Measurements from ENCODE around the gene TMEM156.
"Not testable (repeated sequence)": the region's sequence is repeated elsewhere in the genome, so short reads cannot be mapped to it uniquely, and the experiment has no call there.

TMEM156 gene

GRCh38 chr4:38995660-38996005, 36.6 kb downstream of the TMEM156 start:
- H3K36me3 ChIP-seq (replicated peaks) = no peaks in the 10 kb centered on the region
- no peaks in the 10 kb centered on the region for H3K4me1 ChIP-seq
- in situ Hi-C loops (cut with MboI; ENCODE audit: low sequenced_read_pairs) = no loop called here
- no peak overlapping the region for H3K4me3 ChIP-seq
- DNase-seq (ENCODE audit: low spot score in 2 of 2) = no peak
- no peaks in the 10 kb centered on the region for H3K9me3 ChIP-seq
- no peaks in the 10 kb centered on the region for H3K27me3 ChIP-seq (ENCODE audit: low read depth)

GRCh38 chr4:38994135-38994534, 38.1 kb downstream of the TMEM156 start:
- Histone ChIP-seq H3K4me3 (no peak overlapping the region), H3K4me1 (no peaks in the 10 kb centered on the region), H3K9me3 (no peaks in the 10 kb centered on the region), H3K36me3 (replicated peaks) (no peaks in the 10 kb centered on the region), H3K27me3 (ENCODE audit: low read depth) (no peaks in the 10 kb centered on the region)
- in situ Hi-C loops (cut with MboI; ENCODE audit: low sequenced_read_pairs) = no loop called here
- DNase-seq (ENCODE audit: low spot score in 2 of 2) = no peak

GRCh38 chr4:38993683-38994082, 38.5 kb downstream of the TMEM156 start:
- H3K4me1 ChIP-seq = no peaks in the 10 kb centered on the region
- in situ Hi-C loops (cut with MboI; ENCODE audit: low sequenced_read_pairs) = no loop called here

GRCh38 chr4:38990241-38990640, 42.0 kb downstream of the TMEM156 start:
- Histone ChIP-seq H3K27me3 (ENCODE audit: low read depth) (no peaks in the 10 kb centered on the region), H3K4me1 (peaks cover 7% of the 10 kb centered on the region), H3K4me3 (no peak overlapping the region), H3K9me3 (no peaks in the 10 kb centered on the region), H3K36me3 (replicated peaks) (no peaks in the 10 kb centered on the region)
- no peak for DNase-seq (ENCODE audit: low spot score in 2 of 2)
- in situ Hi-C loops (cut with MboI; ENCODE audit: low sequenced_read_pairs) = no loop called here

More at GRCh38 chr4:38993683-38994082, 38.5 kb downstream of the TMEM156 start:
- no peaks in the 10 kb centered on the region for H3K27me3 ChIP-seq (ENCODE audit: low read depth)
- H3K4me3 ChIP-seq = no peak overlapping the region
- DNase-seq (ENCODE audit: low spot score in 2 of 2) = no peak
- no peaks in the 10 kb centered on the region for H3K36me3 ChIP-seq (replicated peaks)
- H3K9me3 ChIP-seq = no peaks in the 10 kb centered on the region

GRCh38 chr4:38989487-38989886, 42.7 kb downstream of the TMEM156 start:
- Histone ChIP-seq H3K36me3 (replicated peaks) (no peaks in the 10 kb centered on the region), H3K9me3 (no peaks in the 10 kb centered on the region), H3K27me3 (ENCODE audit: low read depth) (no peaks in the 10 kb centered on the region), H3K4me1 (peaks cover 15% of the 10 kb centered on the region), H3K4me3 (no peak overlapping the region)
- no peak for DNase-seq (ENCODE audit: low spot score in 2 of 2)
- in situ Hi-C loops (cut with MboI; ENCODE audit: low sequenced_read_pairs) = no loop called here

GRCh38 chr4:38988353-38988752, 43.9 kb downstream of the TMEM156 start:
- H3K4me3 ChIP-seq; H3K9me3 ChIP-seq; H3K36me3 ChIP-seq (replicated peaks); H3K27me3 ChIP-seq (ENCODE audit: low read depth); in situ Hi-C loops (cut with MboI; ENCODE audit: low sequenced_read_pairs): not testable (repeated sequence)
- H3K4me1 ChIP-seq = peaks cover 21% of the 10 kb centered on the region
- peak in 1 of 2 experiments; percentile 15 for DNase-seq (ENCODE audit: low spot score in 2 of 2)

- DNase-seq (ENCODE audit: low spot score in 2 of 2) = no peak
- Histone ChIP-seq H3K9me3 (no peaks in the 10 kb centered on the region), H3K4me3 (no peak overlapping the region), H3K27me3 (ENCODE audit: low read depth) (no peaks in the 10 kb centered on the region), H3K36me3 (replicated peaks) (no peaks in the 10 kb centered on the region), H3K4me1 (peaks cover 21% of the 10 kb centered on the region)
- in situ Hi-C loops (cut with MboI; ENCODE audit: low sequenced_read_pairs) = no loop called here
Measured at GRCh38 chr4:38987491-38987890, 44.7 kb downstream of the TMEM156 start.

- no peak for DNase-seq (ENCODE audit: low spot score in 2 of 2)
- in situ Hi-C loops (cut with MboI; ENCODE audit: low sequenced_read_pairs) = no loop called here
- peaks cover 21% of the 10 kb centered on the region for H3K4me1 ChIP-seq
- no peaks in the 10 kb centered on the region for H3K27me3 ChIP-seq (ENCODE audit: low read depth)
- H3K9me3 ChIP-seq = no peaks in the 10 kb centered on the region
- H3K4me3 ChIP-seq = no peak overlapping the region
- no peaks in the 10 kb centered on the region for H3K36me3 ChIP-seq (replicated peaks)
Measured at GRCh38 chr4:38985410-38986100, 46.7 kb downstream of the TMEM156 start.

- in situ Hi-C loops (cut with MboI; ENCODE audit: low sequenced_read_pairs) = no loop called here
Measured at GRCh38 chr4:38983787-38984598, 48.2 kb downstream of the TMEM156 start.

GRCh38 chr4:38983291-38983690, 48.9 kb downstream of the TMEM156 start:
- Histone ChIP-seq H3K36me3 (replicated peaks) (no peaks in the 10 kb centered on the region), H3K9me3 (no peaks in the 10 kb centered on the region), H3K27me3 (ENCODE audit: low read depth) (no peaks in the 10 kb centered on the region), H3K4me1 (peaks cover 21% of the 10 kb centered on the region), H3K4me3 (no peak overlapping the region)
- in situ Hi-C loops (cut with MboI; ENCODE audit: low sequenced_read_pairs) = no loop called here
- DNase-seq (ENCODE audit: low spot score in 2 of 2) = no peak

More at GRCh38 chr4:38983787-38984598, 48.2 kb downstream of the TMEM156 start:
- no peaks in the 10 kb centered on the region for H3K27me3 ChIP-seq (ENCODE audit: low read depth)
- peak in 1 of 2 experiments; percentile 17 for DNase-seq (ENCODE audit: low spot score in 2 of 2)
- H3K4me3 ChIP-seq = no peak overlapping the region
- H3K9me3 ChIP-seq = no peaks in the 10 kb centered on the region
- H3K4me1 ChIP-seq = peaks cover 21% of the 10 kb centered on the region
- H3K36me3 ChIP-seq (replicated peaks) = no peaks in the 10 kb centered on the region

GRCh38 chr4:38982361-38983095, 49.7 kb downstream of the TMEM156 start:
- peaks cover 21% of the 10 kb centered on the region for H3K4me1 ChIP-seq
- in situ Hi-C loops (cut with MboI; ENCODE audit: low sequenced_read_pairs) = no loop called here
- no peaks in the 10 kb centered on the region for H3K36me3 ChIP-seq (replicated peaks)
- no peaks in the 10 kb centered on the region for H3K9me3 ChIP-seq
- H3K4me3 ChIP-seq = no peak overlapping the region
- no peak for DNase-seq (ENCODE audit: low spot score in 2 of 2)
- H3K27me3 ChIP-seq (ENCODE audit: low read depth) = no peaks in the 10 kb centered on the region

GRCh38 chr4:38980903-38981676, 51.1 kb downstream of the TMEM156 start:
- peaks cover 20% of the 10 kb centered on the region for H3K4me1 ChIP-seq
- H3K36me3 ChIP-seq (replicated peaks) = no peaks in the 10 kb centered on the region
- in situ Hi-C loops (cut with MboI; ENCODE audit: low sequenced_read_pairs) = no loop called here
- no peaks in the 10 kb centered on the region for H3K9me3 ChIP-seq
- no peak overlapping the region for H3K4me3 ChIP-seq
- DNase-seq (ENCODE audit: low spot score in 2 of 2) = no peak
- no peaks in the 10 kb centered on the region for H3K27me3 ChIP-seq (ENCODE audit: low read depth)

GRCh38 chr4:38979511-38980230, 52.5 kb downstream of the TMEM156 start:
- no peaks in the 10 kb centered on the region for H3K9me3 ChIP-seq
- in situ Hi-C loops (cut with MboI; ENCODE audit: low sequenced_read_pairs) = no loop called here
- DNase-seq (ENCODE audit: low spot score in 2 of 2) = no peak

More at GRCh38 chr4:38979511-38980230, 52.5 kb downstream of the TMEM156 start:
- H3K4me1 ChIP-seq = peaks cover 8% of the 10 kb centered on the region
- no peaks in the 10 kb centered on the region for H3K27me3 ChIP-seq (ENCODE audit: low read depth)
- H3K4me3 ChIP-seq = no peak overlapping the region
- H3K36me3 ChIP-seq (replicated peaks) = no peaks in the 10 kb centered on the region

Data from HAP-1 (cell line).